GM12872 (cell line): ENCODE data around the gene TTR.

Experiments
- CTCF ChIP-seq: IDR thresholded peaks from 3 replicates; pipeline ENCODE4 v1.5.1; 2011; ENCODE audit warnings: low read depth, mild to moderate bottlenecking, low read length, moderate library complexity; ENCODE audit not compliant: insufficient read depth

The TTR gene

GRCh38 chr18:31616586-31616985, 24.9 kb downstream of the TTR start:
- TF ChIP-seq CTCF = no peak

GRCh38 chr18:31617031-31617717, 25.5 kb downstream of the TTR start:
- no peak for TF ChIP-seq CTCF

GRCh38 chr18:31618801-31619200, 27.1 kb downstream of the TTR start:
- TF ChIP-seq CTCF = no peak

- TF ChIP-seq CTCF = no peak
Observed at GRCh38 chr18:31619291-31619690, 27.6 kb downstream of the TTR start.

- TF ChIP-seq CTCF = no peak
Observed at GRCh38 chr18:31624892-31625640, 33.4 kb downstream of the TTR start.

GRCh38 chr18:31626409-31626808, 34.7 kb downstream of the TTR start:
- TF ChIP-seq CTCF = no peak

- TF ChIP-seq CTCF = no peak
Observed at GRCh38 chr18:31630549-31630948, 38.9 kb downstream of the TTR start.
